ENCODE measurements around the gene CSNK2A2. TPM values are rescaled to one million over a fixed set of nuclear protein-coding genes. Genes with fewer than 3 reads are reported as not detected.

Gene CSNK2A2
- polyA plus RNA-seq, 1 donor from 2014 or later: 36.7 TPM

- Histone ChIP-seq H3K9ac (ENCODE audit: low read length) (no peak overlapping the region), H3K27ac (ENCODE audit: low read length) (no peak overlapping the region), H3K27me3 (ENCODE audit: insufficient read depth, low read depth, low read length) (no peaks in the 10 kb centered on the region), H3F3A (ENCODE audit: insufficient read depth, low read length, poor library complexity, severe bottlenecking) (no peaks in the 10 kb centered on the region), H3K36me3 (ENCODE audit: insufficient read depth, low read length) (no peaks in the 10 kb centered on the region), H3K4me3 (ENCODE audit: low read length) (no peak overlapping the region), H4K20me1 (ENCODE audit: insufficient read depth) (no peaks in the 10 kb centered on the region), H3K9me3 (ENCODE audit: low read length) (no peaks in the 10 kb centered on the region), H3K79me2 (replicated peaks; ENCODE audit: insufficient read depth, low read length) (no peaks in the 10 kb centered on the region), H3K9me2 (ENCODE audit: insufficient read depth, low read length) (no peaks in the 10 kb centered on the region), H3K4me2 (ENCODE audit: low read length) (no peak overlapping the region), H2AFZ (ENCODE audit: low read depth, low read length) (no peak overlapping the region)
- TF ChIP-seq RAD21 (conservative IDR thresholded peaks at IDR 0.05) (no peak), TAF1 (IDR thresholded peaks at IDR 0.05; ENCODE audit: low read depth) (no peak), SMC3 (conservative IDR thresholded peaks at IDR 0.05; ENCODE audit: poor library complexity) (no peak), REST (IDR thresholded peaks at IDR 0.05; ENCODE audit: borderline replicate concordance) (no peak), CTCF (IDR thresholded peaks at IDR 0.05; ENCODE audit: poor library complexity, severe bottlenecking) (no peak)
These were observed 43.6 kb downstream of the CSNK2A2 start for GRCh38 chr16:58154345-58154744.

- Histone ChIP-seq H3K9me3 (ENCODE audit: low read length) (no peaks in the 10 kb centered on the region), H3K79me2 (replicated peaks; ENCODE audit: insufficient read depth, low read length) (no peaks in the 10 kb centered on the region), H3K4me2 (ENCODE audit: low read length) (no peak overlapping the region), H4K20me1 (ENCODE audit: insufficient read depth) (no peaks in the 10 kb centered on the region), H3K27ac (ENCODE audit: low read length) (no peak overlapping the region), H3K27me3 (ENCODE audit: insufficient read depth, low read depth, low read length) (no peaks in the 10 kb centered on the region), H3K9ac (ENCODE audit: low read length) (no peak overlapping the region), H3F3A (ENCODE audit: insufficient read depth, low read length, poor library complexity, severe bottlenecking) (no peaks in the 10 kb centered on the region), H3K9me2 (ENCODE audit: insufficient read depth, low read length) (no peaks in the 10 kb centered on the region), H2AFZ (ENCODE audit: low read depth, low read length) (no peak overlapping the region), H3K36me3 (ENCODE audit: insufficient read depth, low read length) (no peaks in the 10 kb centered on the region), H3K4me3 (ENCODE audit: low read length) (no peak overlapping the region)
- TF ChIP-seq MXI1 (conservative IDR thresholded peaks at IDR 0.05; ENCODE audit: poor library complexity, severe bottlenecking) (no peak), POLR2AphosphoS5 (IDR thresholded peaks at IDR 0.05) (no peak), RAD21 (conservative IDR thresholded peaks at IDR 0.05) (no peak), EP300 (conservative IDR thresholded peaks at IDR 0.05; ENCODE audit: poor library complexity, severe bottlenecking) (no peak), CTCF (IDR thresholded peaks at IDR 0.05; ENCODE audit: poor library complexity, severe bottlenecking) (no peak), TAF1 (IDR thresholded peaks at IDR 0.05; ENCODE audit: low read depth) (no peak), EZH2 (IDR thresholded peaks at IDR 0.05; ENCODE audit: borderline replicate concordance, insufficient read depth, low read length, poor library complexity, severe bottlenecking) (no peak), REST (IDR thresholded peaks at IDR 0.05; ENCODE audit: borderline replicate concordance) (no peak), SMC3 (conservative IDR thresholded peaks at IDR 0.05; ENCODE audit: poor library complexity) (no peak)
These were observed 45.5 kb downstream of the CSNK2A2 start for GRCh38 chr16:58152246-58152868.

All from neural cell (in vitro differentiated cells).